Epithelial cell of proximal tubule (primary cell): Measurements from ENCODE around the gene CELA3B. TPM values are rescaled to one million over a fixed set of nuclear protein-coding genes. Genes with fewer than 3 reads are reported as not detected.
"Not testable (repeated sequence)": the region's sequence is repeated elsewhere in the genome, so short reads cannot be mapped to it uniquely, and the experiment has no call there.

Experiments used
- DNase-seq: peaks from one replicate; pipeline ENCODE4 v3.0.0-alpha.2; 2011; ENCODE audit warnings: low read depth
- H3K4me3 ChIP-seq: 2 replicates; pipeline ENCODE4 v1.5.1; 2011; ENCODE audit warnings: low read depth, mild to moderate bottlenecking, low read length
- total RNA-seq: library from RNA; depleted of rRNA; stranded (reverse); fragments of >200 nt; gene quantifications from 2 replicates; pipeline ENCODE4 v1.2.3, GENCODE V29; 2015
- TF ChIP-seq, protein P1 (sequence below): conservative IDR thresholded peaks from 2 replicates; pipeline ENCODE4 v1.5.1; 2012; ENCODE audit warnings: low read depth, mild to moderate bottlenecking, low read length

CELA3B gene, protein sequence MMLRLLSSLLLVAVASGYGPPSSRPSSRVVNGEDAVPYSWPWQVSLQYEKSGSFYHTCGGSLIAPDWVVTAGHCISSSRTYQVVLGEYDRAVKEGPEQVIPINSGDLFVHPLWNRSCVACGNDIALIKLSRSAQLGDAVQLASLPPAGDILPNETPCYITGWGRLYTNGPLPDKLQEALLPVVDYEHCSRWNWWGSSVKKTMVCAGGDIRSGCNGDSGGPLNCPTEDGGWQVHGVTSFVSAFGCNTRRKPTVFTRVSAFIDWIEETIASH
- total RNA-seq, result not detected in 2 replicates

DNA sequence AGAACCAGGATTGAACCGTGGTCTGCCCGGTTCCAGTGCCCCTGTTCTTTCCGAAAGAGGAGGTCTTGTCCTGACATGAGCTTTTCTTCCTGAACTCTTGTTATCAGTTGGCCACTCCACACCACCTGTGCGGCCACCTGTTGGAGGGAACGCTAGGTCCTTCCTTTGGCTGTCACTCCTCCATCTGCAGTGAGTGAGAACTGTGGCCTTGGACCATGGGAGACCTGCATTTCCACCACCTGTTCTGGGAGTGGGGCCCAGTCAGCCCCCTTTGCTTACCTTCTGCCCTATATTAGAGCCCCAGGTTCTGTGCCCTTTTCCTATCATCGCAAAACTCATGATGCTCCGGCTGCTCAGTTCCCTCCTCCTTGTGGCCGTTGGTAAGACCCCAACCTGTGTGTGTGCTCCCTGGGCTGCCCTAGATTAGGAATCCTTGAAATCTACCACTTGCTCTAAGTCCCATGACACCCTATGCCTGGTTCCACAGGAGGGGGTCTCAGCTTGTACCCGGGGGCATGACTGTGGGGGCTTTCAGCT, at the start of gene CELA3B:
CELA3B (plus strand) TSS at position 320 of the 537 bp plus-strand sequence; CDS start at position 338, 18 bp downstream.
- not testable (repeated sequence) for H3K4me3 ChIP-seq, DNase-seq

DNA sequence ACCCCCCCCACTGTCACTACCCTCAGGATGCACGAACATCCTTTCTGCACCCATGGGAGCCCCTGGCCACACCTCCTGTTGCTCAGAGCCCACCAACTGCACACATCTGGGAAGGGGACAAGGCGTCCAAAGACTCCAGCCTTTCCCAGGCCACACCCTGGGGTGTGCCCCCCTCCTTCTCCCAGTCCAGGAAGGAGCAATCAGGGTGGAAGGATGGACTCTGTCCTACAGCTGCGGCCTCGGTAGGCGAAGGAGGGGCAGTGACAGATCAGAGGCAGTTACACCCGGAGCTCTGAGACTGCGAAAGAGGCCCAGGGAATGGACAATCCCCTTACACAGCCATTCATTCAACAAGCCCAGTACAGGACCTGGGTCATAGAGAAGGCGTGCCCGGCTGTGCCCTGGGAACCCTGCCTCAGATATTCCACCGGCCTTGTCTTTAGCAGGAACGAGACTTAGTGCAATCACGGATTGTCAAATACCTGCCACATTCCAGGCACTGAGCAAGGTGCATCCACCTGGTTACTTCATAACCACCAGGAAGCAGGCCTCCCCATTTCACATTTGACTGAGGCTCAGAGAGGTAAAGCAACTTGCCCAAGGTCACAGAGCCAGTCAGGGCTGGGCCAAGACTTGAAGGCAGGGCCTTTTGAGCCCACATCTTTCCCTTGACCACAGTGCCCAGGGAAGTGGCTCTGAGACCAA, 49.1 kb upstream of the CELA3B start:
- TF ChIP-seq, protein P1, sequence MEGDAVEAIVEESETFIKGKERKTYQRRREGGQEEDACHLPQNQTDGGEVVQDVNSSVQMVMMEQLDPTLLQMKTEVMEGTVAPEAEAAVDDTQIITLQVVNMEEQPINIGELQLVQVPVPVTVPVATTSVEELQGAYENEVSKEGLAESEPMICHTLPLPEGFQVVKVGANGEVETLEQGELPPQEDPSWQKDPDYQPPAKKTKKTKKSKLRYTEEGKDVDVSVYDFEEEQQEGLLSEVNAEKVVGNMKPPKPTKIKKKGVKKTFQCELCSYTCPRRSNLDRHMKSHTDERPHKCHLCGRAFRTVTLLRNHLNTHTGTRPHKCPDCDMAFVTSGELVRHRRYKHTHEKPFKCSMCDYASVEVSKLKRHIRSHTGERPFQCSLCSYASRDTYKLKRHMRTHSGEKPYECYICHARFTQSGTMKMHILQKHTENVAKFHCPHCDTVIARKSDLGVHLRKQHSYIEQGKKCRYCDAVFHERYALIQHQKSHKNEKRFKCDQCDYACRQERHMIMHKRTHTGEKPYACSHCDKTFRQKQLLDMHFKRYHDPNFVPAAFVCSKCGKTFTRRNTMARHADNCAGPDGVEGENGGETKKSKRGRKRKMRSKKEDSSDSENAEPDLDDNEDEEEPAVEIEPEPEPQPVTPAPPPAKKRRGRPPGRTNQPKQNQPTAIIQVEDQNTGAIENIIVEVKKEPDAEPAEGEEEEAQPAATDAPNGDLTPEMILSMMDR, result no peak
- no peak for DNase-seq
- no peak overlapping the region for H3K4me3 ChIP-seq

DNA sequence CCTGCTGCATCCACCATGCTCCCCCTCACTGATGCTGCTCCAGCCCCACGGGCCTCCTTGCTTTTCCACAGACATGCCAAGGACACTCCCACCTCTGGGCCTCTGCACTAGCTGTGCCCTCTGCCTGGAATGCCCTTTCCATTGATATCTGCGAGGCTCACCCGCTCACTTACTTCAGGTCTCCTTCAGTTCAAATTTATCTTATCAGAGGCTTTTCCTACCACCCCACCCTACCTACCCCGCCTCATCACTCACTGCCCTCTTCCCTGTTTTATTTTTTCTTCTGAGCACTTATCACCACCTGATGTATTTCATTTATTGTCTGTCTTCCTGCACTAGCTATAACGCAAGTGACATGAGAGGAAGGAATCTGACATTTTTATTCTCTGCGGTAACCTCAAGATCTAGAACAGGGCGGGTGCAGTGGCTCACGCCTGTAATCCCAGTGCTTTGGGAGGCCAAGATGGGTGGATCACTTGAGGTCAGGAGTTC, 46.7 kb upstream of the CELA3B start:
- TF ChIP-seq, protein P1, result no peak
- H3K4me3 ChIP-seq, result no peak overlapping the region
- DNase-seq, result no peak

DNA sequence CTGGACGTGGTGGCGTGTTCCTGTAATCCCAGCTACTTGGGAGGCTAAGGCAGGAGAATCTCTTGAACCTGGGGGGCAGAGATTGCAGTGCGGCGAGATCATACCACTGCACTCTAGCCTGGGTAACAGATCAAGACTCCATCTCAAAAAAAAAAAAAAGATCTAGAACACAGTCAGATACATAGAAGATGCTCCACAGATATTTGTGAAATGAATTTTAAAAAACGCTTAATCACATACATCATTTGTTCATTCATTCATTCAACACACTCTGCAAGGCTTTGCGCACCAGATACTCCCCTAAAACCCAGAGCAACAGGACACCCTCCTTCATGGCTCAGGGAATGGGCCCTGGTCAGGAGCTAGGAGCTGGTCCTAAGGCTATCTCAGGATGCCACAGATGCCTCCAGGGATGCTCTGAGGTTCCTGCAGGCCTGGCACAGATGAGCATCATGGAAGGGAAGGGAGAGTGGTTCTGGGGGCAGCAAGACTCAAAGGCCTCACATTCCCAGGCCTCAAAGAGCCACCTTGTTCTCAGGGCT, 46.1 kb upstream of the CELA3B start:
- TF ChIP-seq, protein P1, result no peak
- DNase-seq, result no peak
- H3K4me3 ChIP-seq, result no peak overlapping the region

DNA sequence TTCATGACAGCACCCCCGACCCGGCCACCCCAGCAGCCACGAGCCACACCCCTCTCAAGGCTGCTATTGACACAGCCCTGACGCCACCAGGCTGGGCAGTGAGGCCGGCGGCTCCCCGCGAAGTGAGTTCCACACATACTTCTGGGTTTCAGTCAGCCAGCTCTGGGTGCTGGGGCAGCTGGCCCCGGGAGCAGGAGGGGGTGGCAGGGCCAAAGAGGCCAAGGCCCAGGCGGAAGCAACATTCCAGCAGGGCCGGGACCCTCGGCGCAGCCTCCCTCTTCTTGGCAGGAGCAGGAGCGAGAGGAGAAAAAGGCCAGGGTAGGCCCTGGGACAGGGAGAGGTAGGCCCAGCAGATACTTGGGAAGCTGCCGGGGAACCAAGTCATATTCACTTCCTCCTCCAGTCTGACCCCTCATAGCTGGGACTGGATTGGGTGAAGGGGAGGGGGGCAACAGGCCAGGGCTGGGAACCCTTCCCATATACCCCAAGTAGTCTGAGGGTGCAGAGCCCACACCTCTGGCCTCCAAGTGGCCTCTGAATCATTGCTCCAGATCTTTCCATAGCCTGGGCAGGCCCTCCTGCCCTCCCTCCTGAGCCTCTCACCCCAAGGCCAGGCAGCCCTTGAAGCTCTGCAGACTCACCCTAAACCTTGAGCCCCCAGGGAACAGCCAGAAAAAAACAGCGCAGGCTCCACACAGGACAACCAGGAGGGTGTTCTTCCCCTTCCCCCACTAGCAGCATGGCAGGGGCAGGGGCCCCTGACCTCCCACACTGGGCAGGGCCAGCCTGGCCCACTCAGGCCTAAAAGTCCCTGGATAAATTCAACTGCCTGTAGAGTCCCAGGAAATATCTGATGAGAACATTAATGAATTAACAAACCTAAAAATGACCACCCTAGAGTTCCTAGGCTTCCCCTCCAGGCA, 45.4 kb upstream of the CELA3B start:
- TF ChIP-seq, protein P1, result no peak
- no peak for DNase-seq
- H3K4me3 ChIP-seq, result no peak overlapping the region

DNA sequence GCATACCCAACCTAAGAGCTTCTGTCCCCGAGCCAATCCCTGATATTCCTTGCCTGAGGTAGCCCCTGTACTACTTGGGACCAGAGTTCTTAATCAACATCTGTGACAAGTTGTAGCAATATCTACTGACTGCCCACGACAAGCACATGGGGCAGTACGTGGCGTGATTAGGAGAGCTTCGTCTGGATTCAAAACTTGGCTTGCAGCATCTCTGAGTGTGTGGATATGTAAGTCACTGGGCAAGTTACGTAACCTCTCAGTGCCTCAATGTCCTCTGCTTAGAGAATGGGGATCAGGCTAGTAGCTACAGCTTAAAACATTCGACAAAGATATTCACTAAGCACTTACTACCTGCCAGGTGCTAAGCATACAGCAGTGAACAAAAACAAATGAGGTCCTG, 44.7 kb upstream of the CELA3B start:
- TF ChIP-seq, protein P1, result no peak
- no peak for DNase-seq
- no peak overlapping the region for H3K4me3 ChIP-seq
